ENCODE results near the gene TAOK2.

TAOK2 gene

DNA sequence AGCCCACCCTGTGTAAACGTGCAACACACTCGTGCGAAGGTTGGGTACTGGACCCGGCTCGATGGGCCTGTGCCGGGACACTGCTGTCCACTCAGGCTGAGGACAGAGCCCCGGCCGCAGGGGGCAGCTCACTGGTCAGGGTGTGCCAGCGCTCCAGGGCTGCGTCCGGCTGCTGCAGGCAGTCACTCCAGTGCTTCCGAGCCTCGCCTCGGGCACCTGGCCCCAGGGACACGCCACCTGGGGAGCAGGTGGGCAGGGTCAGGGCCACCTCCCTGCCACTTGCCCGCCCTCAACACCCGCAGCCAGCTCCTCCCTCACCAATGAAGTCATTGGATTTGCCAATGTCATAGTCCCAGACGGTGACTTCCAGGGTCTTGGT, 32.4 kb downstream of the TAOK2 start:
- Histone ChIP-seq H3K4me1 (ENCODE audit: control insufficient read depth, low read depth, low read length) (no peaks in the 10 kb centered on the region), H3K27ac (ENCODE audit: low read depth, low read length) (no peak overlapping the region), H2BK5ac (ENCODE audit: low read length) (no peak overlapping the region), H4K5ac (ENCODE audit: low read length) (no peak overlapping the region), H3K9ac (ENCODE audit: low read length) (no peak overlapping the region), H3K56ac (ENCODE audit: low read length) (no peak overlapping the region), H3K79me2 (ENCODE audit: control insufficient read depth, insufficient read depth, low read length) (no peaks in the 10 kb centered on the region), H3K36me3 (ENCODE audit: control insufficient read depth, insufficient read depth, low read length) (peaks cover 2% of the 10 kb centered on the region), H4K8ac (ENCODE audit: low read depth, low read length) (no peak overlapping the region), H2BK120ac (ENCODE audit: low read depth, low read length) (no peak overlapping the region), H3K4ac (ENCODE audit: low read depth, low read length) (no peak overlapping the region), H2AK5ac (ENCODE audit: low read length) (no peak overlapping the region), H3K18ac (ENCODE audit: low read length) (no peak overlapping the region), H3K4me3 (ENCODE audit: low read length) (no peak overlapping the region), H3K4me2 (ENCODE audit: low read length) (no peak overlapping the region), H2BK15ac (replicated peaks; ENCODE audit: low read depth) (no peak overlapping the region), H3K23ac (ENCODE audit: low read length) (no peak overlapping the region), H3K79me1 (ENCODE audit: low read length) (no peaks in the 10 kb centered on the region), H3K27me3 (ENCODE audit: insufficient read depth, low read length, poor library complexity) (no peaks in the 10 kb centered on the region)
- no CpG with 5 or more reads among the region's 18 CpGs for WGBS (ENCODE audit: extremely low coverage, insufficient coverage, low lambda C conversion rate)
- no peak for DNase-seq

DNA sequence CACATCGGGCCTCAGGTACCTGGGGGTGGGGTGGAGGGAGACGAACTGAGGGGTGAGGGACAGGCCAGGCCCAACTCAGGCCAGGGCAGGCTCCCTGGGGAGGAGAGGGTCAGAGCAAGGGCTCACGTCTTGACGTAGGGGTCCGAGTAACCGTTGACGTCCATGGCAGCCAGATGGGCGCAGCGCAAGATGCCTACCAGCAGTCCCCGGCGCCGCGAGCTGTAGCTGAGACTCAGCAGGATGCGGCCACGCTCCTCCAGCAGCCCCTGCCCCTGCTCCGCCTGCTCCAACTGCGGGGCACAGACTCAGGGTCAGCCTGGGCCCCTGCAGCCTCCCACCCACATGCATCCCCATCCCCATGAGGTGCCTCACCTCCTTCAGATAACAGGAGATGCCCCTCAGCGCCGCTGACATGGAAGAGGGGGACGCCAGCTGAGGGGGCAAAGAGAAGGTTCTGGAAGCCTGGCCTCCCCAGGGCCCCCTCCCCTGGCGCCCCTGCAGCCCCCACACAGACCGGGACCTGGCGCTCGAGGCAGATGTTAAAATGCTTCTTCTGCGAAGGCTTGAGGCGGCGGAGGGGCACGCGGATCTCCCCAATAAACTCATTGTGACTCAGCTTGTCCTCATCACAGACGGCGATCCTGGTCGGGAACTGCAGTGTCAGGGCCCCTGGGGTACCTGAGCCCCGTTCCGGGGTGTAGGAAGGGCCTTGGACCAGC, 33.1 kb downstream of the TAOK2 start:
- H3K79me2 ChIP-seq (ENCODE audit: control insufficient read depth, insufficient read depth, low read length), result no peaks in the 10 kb centered on the region
- H3K56ac ChIP-seq (ENCODE audit: low read length), result no peak overlapping the region
- no peak overlapping the region for H3K4me3 ChIP-seq (ENCODE audit: low read length)
- H3K36me3 ChIP-seq (ENCODE audit: control insufficient read depth, insufficient read depth, low read length), result peaks cover 2% of the 10 kb centered on the region
- DNase-seq, result no peak
- H2BK120ac ChIP-seq (ENCODE audit: low read depth, low read length), result no peak overlapping the region
- H3K27ac ChIP-seq (ENCODE audit: low read depth, low read length), result no peak overlapping the region
- H3K4ac ChIP-seq (ENCODE audit: low read depth, low read length), result no peak overlapping the region
- H4K5ac ChIP-seq (ENCODE audit: low read length), result no peak overlapping the region
- H3K18ac ChIP-seq (ENCODE audit: low read length), result no peak overlapping the region
- H4K8ac ChIP-seq (ENCODE audit: low read depth, low read length), result no peak overlapping the region
- no peak overlapping the region for H3K9ac ChIP-seq (ENCODE audit: low read length)
- no peak overlapping the region for H3K23ac ChIP-seq (ENCODE audit: low read length)
- no peak overlapping the region for H2BK15ac ChIP-seq (replicated peaks; ENCODE audit: low read depth)
- H3K27me3 ChIP-seq (ENCODE audit: insufficient read depth, low read length, poor library complexity), result no peaks in the 10 kb centered on the region
- H2BK5ac ChIP-seq (ENCODE audit: low read length), result no peak overlapping the region
- H3K4me1 ChIP-seq (ENCODE audit: control insufficient read depth, low read depth, low read length), result no peaks in the 10 kb centered on the region
- H3K79me1 ChIP-seq (ENCODE audit: low read length), result no peaks in the 10 kb centered on the region
- no CpG with 5 or more reads among the region's 34 CpGs for WGBS (ENCODE audit: extremely low coverage, insufficient coverage, low lambda C conversion rate)
- no peak overlapping the region for H2AK5ac ChIP-seq (ENCODE audit: low read length)
- no peak overlapping the region for H3K4me2 ChIP-seq (ENCODE audit: low read length)

- Histone ChIP-seq H2BK15ac (replicated peaks; ENCODE audit: low read depth) (no peak overlapping the region), H3K36me3 (ENCODE audit: control insufficient read depth, insufficient read depth, low read length) (peaks cover 2% of the 10 kb centered on the region), H3K4ac (ENCODE audit: low read depth, low read length) (no peak overlapping the region), H3K9ac (ENCODE audit: low read length) (no peak overlapping the region), H3K4me2 (ENCODE audit: low read length) (no peak overlapping the region), H3K4me3 (ENCODE audit: low read length) (no peak overlapping the region), H3K79me1 (ENCODE audit: low read length) (no peaks in the 10 kb centered on the region), H3K23ac (ENCODE audit: low read length) (no peak overlapping the region), H3K18ac (ENCODE audit: low read length) (no peak overlapping the region), H4K5ac (ENCODE audit: low read length) (no peak overlapping the region), H3K27me3 (ENCODE audit: insufficient read depth, low read length, poor library complexity) (no peaks in the 10 kb centered on the region), H3K79me2 (ENCODE audit: control insufficient read depth, insufficient read depth, low read length) (no peaks in the 10 kb centered on the region), H4K8ac (ENCODE audit: low read depth, low read length) (no peak overlapping the region), H3K4me1 (ENCODE audit: control insufficient read depth, low read depth, low read length) (no peaks in the 10 kb centered on the region), H3K56ac (ENCODE audit: low read length) (no peak overlapping the region), H2BK5ac (ENCODE audit: low read length) (no peak overlapping the region), H2BK120ac (ENCODE audit: low read depth, low read length) (no peak overlapping the region), H3K27ac (ENCODE audit: low read depth, low read length) (no peak overlapping the region), H2AK5ac (ENCODE audit: low read length) (no peak overlapping the region)
- DNase-seq, result no peak
- WGBS (ENCODE audit: extremely low coverage, insufficient coverage, low lambda C conversion rate), result no CpG with 5 or more reads among the region's 11 CpGs
Observed at GRCh38 chr16:30007378-30007895, 33.8 kb downstream of the TAOK2 start.

- H4K8ac ChIP-seq (ENCODE audit: low read depth, low read length), result no peak overlapping the region
- DNase-seq, result no peak
- no peak overlapping the region for H4K5ac ChIP-seq (ENCODE audit: low read length)
- H3K4me1 ChIP-seq (ENCODE audit: control insufficient read depth, low read depth, low read length), result no peaks in the 10 kb centered on the region
- no peaks in the 10 kb centered on the region for H3K36me3 ChIP-seq (ENCODE audit: control insufficient read depth, insufficient read depth, low read length)
- H3K27me3 ChIP-seq (ENCODE audit: insufficient read depth, low read length, poor library complexity), result no peaks in the 10 kb centered on the region
- no peak overlapping the region for H3K56ac ChIP-seq (ENCODE audit: low read length)
- H3K27ac ChIP-seq (ENCODE audit: low read depth, low read length), result no peak overlapping the region
- no peak overlapping the region for H3K4me3 ChIP-seq (ENCODE audit: low read length)
- no CpG with 5 or more reads among the region's 26 CpGs for WGBS (ENCODE audit: extremely low coverage, insufficient coverage, low lambda C conversion rate)
- no peak overlapping the region for H3K9ac ChIP-seq (ENCODE audit: low read length)
- H2BK5ac ChIP-seq (ENCODE audit: low read length), result no peak overlapping the region
- no peak overlapping the region for H2BK120ac ChIP-seq (ENCODE audit: low read depth, low read length)
- no peak overlapping the region for H3K4me2 ChIP-seq (ENCODE audit: low read length)
- no peak overlapping the region for H3K23ac ChIP-seq (ENCODE audit: low read length)
- no peaks in the 10 kb centered on the region for H3K79me1 ChIP-seq (ENCODE audit: low read length)
- H3K79me2 ChIP-seq (ENCODE audit: control insufficient read depth, insufficient read depth, low read length), result no peaks in the 10 kb centered on the region
- H2AK5ac ChIP-seq (ENCODE audit: low read length), result no peak overlapping the region
- H3K4ac ChIP-seq (ENCODE audit: low read depth, low read length), result no peak overlapping the region
- no peak overlapping the region for H3K18ac ChIP-seq (ENCODE audit: low read length)
- H2BK15ac ChIP-seq (replicated peaks; ENCODE audit: low read depth), result no peak overlapping the region
Observed at GRCh38 chr16:30009085-30009862, 35.6 kb downstream of the TAOK2 start.

GRCh38 chr16:30009990-30010843, 36.5 kb downstream of the TAOK2 start:
- H2BK15ac ChIP-seq (replicated peaks; ENCODE audit: low read depth), result no peak overlapping the region
- H2BK5ac ChIP-seq (ENCODE audit: low read length), result no peak overlapping the region
- peak overlapping the region; percentile 40 for H3K56ac ChIP-seq (ENCODE audit: low read length)
- H4K8ac ChIP-seq (ENCODE audit: low read depth, low read length), result no peak overlapping the region
- H3K9ac ChIP-seq (ENCODE audit: low read length), result peak overlapping the region; percentile 40
- H2BK120ac ChIP-seq (ENCODE audit: low read depth, low read length), result no peak overlapping the region
- no peak overlapping the region for H3K18ac ChIP-seq (ENCODE audit: low read length)
- no peaks in the 10 kb centered on the region for H3K4me1 ChIP-seq (ENCODE audit: control insufficient read depth, low read depth, low read length)
- H3K79me2 ChIP-seq (ENCODE audit: control insufficient read depth, insufficient read depth, low read length), result no peaks in the 10 kb centered on the region
- H3K79me1 ChIP-seq (ENCODE audit: low read length), result no peaks in the 10 kb centered on the region
- H3K4me3 ChIP-seq (ENCODE audit: low read length), result no peak overlapping the region
- no peak for DNase-seq
- no peak overlapping the region for H3K4ac ChIP-seq (ENCODE audit: low read depth, low read length)
- peak overlapping the region; percentile 85 for H3K4me2 ChIP-seq (ENCODE audit: low read length)
- no peaks in the 10 kb centered on the region for H3K27me3 ChIP-seq (ENCODE audit: insufficient read depth, low read length, poor library complexity)
- H3K27ac ChIP-seq (ENCODE audit: low read depth, low read length), result no peak overlapping the region
- no peak overlapping the region for H2AK5ac ChIP-seq (ENCODE audit: low read length)
- H4K5ac ChIP-seq (ENCODE audit: low read length), result no peak overlapping the region
- no peaks in the 10 kb centered on the region for H3K36me3 ChIP-seq (ENCODE audit: control insufficient read depth, insufficient read depth, low read length)
- H3K23ac ChIP-seq (ENCODE audit: low read length), result peak overlapping the region; percentile 80
- WGBS (ENCODE audit: extremely low coverage, insufficient coverage, low lambda C conversion rate), result no CpG with 5 or more reads among the region's 34 CpGs

Measured in mesendoderm (in vitro differentiated cells).